GM18511 (cell line): ENCODE results near the gene GPR162.

Source experiments
- ATAC-seq: cut with Tn5 transposase; IDR thresholded peaks from one replicate; pipeline ENCODE4 v1.9.1; 2021; ENCODE audit warnings: mild to moderate bottlenecking, moderate library complexity; ENCODE audit not compliant: unreplicated experiment

GPR162 gene

GRCh38 chr12:6833189-6833890, 11.7 kb downstream of the GPR162 start:
- ATAC-seq, result no peak

GRCh38 chr12:6834254-6834653, 12.6 kb downstream of the GPR162 start:
- ATAC-seq, result no peak

- ATAC-seq, result no peak
Measured at GRCh38 chr12:6834873-6835272, 13.3 kb downstream of the GPR162 start.

GRCh38 chr12:6836851-6837250, 15.2 kb downstream of the GPR162 start:
- no peak for ATAC-seq

- ATAC-seq, result no peak
Measured at GRCh38 chr12:6837370-6838060, 15.9 kb downstream of the GPR162 start.

GRCh38 chr12:6838854-6839253, 17.2 kb downstream of the GPR162 start:
- no peak for ATAC-seq

- ATAC-seq, result peak; percentile 79
Measured at GRCh38 chr12:6839482-6840201, 18.0 kb downstream of the GPR162 start.

- no peak for ATAC-seq
Measured at GRCh38 chr12:6840330-6840729, 18.7 kb downstream of the GPR162 start.

- no peak for ATAC-seq
Measured at GRCh38 chr12:6840761-6841515, 19.3 kb downstream of the GPR162 start, which contains the start of gene GNB3. TSS of gene GNB3 (plus strand) at chr12:6840925. CDS start at chr12:6841288, 363 bp downstream.

GRCh38 chr12:6842075-6842474, 20.5 kb downstream of the GPR162 start:
- ATAC-seq, result no peak

GRCh38 chr12:6843118-6843902, 21.7 kb downstream of the GPR162 start:
- no peak for ATAC-seq

- ATAC-seq, result no peak
Measured at GRCh38 chr12:6845395-6845794, 23.8 kb downstream of the GPR162 start.

GRCh38 chr12:6846316-6846869, 24.8 kb downstream of the GPR162 start:
- ATAC-seq, result no peak

- no peak for ATAC-seq
Measured at GRCh38 chr12:6847676-6848075, 26.1 kb downstream of the GPR162 start.

- no peak for ATAC-seq
Measured at GRCh38 chr12:6849427-6849826, 27.8 kb downstream of the GPR162 start.

- ATAC-seq, result no peak
Measured at GRCh38 chr12:6849976-6850560, 28.4 kb downstream of the GPR162 start.

- ATAC-seq, result no peak
Measured at GRCh38 chr12:6850796-6851152, 29.2 kb downstream of the GPR162 start.

GRCh38 chr12:6851153-6851920, 29.7 kb downstream of the GPR162 start, which contains the start of gene CDCA3:
TSS of gene CDCA3 (minus strand) at chr12:6851286. CDS start at chr12:6850952, 334 bp downstream.
- ATAC-seq, result peak; percentile 62
